ENCODE measurements around the gene GSTA1.
"Not testable (repeated sequence)": the region's sequence is repeated elsewhere in the genome, so short reads cannot be mapped to it uniquely, and the experiment has no call there.

GSTA1 gene

DNA sequence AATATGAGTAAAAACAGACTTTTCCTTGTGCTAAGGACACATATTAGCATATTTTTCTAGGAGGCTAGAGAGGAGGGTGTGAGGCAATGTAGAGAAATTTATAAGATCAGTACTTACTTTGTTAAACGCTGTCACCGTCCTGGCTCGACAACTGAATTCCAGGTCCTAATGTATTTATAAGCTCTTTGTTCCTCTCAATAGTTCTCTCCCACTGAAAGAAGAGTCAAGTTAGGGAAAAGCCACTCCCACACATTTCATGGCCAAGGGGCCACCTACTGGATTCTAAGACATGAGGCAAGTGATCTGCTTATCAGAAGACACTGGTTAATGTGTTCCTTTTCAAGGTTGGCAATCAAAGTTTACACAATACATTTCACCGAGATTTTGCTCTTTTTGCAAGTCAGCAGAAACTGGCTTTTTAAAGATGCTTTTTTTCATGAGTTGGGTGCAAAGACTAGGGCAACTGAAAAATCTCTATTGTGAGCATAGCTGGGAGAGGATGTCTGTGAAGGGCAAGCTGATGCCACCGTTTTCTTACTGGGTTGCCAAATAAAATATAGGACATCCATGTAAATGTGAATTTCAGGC, at the start of gene GSTA1:
TSS of gene GSTA1 (minus strand) at position 149 of the 588 bp plus-strand sequence. CDS start 4,549 bp downstream, outside the sequence.
- not testable (repeated sequence) for DNase-seq (ENCODE audit: low spot score)

DNA sequence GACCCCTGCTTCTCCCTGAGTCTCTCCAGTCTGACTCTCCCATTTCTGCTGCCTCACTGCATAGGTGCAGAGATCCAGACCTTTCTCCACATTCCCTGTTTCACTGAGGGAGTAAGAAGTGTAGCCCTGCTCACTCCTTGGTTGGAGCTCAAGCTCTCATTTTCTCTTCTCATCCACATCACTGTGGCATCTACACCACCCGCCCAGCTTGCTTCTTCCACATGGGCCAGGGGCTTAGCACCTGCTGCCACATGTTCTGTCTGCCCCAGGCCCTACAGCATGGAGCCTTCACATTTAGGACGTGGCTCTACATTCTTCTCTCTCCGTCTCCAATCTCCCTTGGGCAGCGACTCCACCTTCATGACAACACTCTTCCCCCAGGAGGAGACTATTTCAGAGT, 45.5 kb upstream of the GSTA1 start:
- DNase-seq (ENCODE audit: low spot score), result no peak

DNA sequence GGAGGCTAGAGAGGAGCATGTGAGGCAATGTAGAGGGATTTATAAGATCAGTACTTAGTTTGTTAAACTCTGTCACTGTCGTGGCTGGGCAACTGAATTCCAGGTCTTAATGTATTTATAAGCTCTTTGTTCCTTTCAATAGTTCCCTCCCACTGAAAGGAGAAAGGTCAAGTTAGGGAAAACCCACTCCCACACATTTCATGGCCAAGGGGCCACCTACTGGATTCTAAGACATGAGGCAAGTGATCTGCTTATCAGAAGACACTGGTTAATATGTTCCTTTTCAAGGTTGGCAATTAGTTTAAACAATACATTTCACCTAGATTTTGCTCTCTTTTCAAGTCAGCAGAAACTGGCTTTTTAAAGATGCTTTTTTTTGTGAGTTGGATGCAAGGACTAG, 42.4 kb upstream of the GSTA1 start:
- DNase-seq (ENCODE audit: low spot score), result no peak

DNA sequence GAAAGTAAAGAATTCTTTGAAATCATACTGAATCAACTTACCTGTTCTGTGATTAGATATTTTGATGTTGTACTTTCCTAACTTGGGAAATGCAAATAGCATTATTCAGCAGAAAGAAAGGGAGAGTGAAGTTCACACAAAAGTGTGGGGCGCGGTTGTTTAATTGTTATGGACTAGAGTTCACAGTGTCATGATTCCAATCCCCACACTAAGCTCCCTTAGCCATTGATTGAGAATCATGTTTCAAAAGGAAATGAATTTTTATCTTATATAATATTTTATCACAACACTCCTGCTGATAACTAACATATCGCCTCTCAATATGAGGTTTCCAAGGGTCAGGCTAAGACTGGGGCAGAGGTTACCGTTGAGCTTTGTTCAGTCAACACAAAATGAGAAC, 40.0 kb upstream of the GSTA1 start:
- DNase-seq (ENCODE audit: low spot score), result no peak

GRCh38 chr6:52840763-52841585, 37.4 kb upstream of the GSTA1 start, which contains the start of gene GSTA5:
Gene GSTA5 (minus strand): TSS chr6:52840813.
- DNase-seq (ENCODE audit: low spot score), result no peak

GRCh38 chr6:52839124-52840055, 35.8 kb upstream of the GSTA1 start:
- DNase-seq (ENCODE audit: low spot score), result peak; percentile 79

GRCh38 chr6:52834481-52834880, 30.9 kb upstream of the GSTA1 start:
- no peak for DNase-seq (ENCODE audit: low spot score)

- not testable (repeated sequence) for DNase-seq (ENCODE audit: low spot score)
These were observed 27.3 kb upstream of the GSTA1 start for GRCh38 chr6:52830869-52831268.

DNA sequence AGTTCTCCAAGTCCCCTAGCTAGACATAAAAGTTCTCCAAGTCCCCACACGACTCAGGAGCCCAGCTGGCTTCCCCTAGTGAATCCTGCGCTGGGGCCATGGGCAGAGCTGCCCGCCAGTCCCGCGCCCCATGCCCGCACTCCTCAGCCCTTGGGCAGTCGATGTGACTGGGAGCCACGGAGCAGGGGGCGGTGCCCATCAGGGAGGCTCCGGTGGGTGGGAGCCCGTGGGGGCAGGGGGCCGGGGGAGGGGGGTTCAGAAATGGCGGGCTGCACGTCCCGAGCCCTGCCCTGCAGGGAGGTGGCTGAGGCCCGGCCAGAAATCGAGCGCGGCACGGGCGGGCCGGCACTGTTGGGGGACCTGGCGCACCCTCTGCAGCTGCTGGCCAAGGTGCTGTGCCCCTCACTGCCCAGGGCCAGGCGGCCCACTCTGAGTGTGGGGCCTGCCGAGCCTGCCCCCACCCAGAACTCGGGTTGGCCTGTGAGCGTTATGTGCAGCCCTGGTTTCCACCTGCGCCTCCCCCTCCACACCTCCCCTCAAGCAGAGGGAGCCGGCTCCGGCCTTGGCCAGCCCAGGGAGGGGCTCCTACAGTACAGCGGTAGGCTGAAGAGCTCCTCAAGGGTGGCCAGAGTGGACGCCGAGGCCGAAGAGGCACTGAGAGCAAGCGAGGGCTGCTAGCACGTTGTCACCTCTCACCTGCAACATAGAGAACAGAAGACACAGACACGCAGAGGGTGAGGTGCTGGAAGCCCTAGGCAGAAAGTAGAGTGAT, 25.6 kb upstream of the GSTA1 start:
- no peak for DNase-seq (ENCODE audit: low spot score)

GRCh38 chr6:52828621-52829020, 25.0 kb upstream of the GSTA1 start:
- not testable (repeated sequence) for DNase-seq (ENCODE audit: low spot score)

- DNase-seq (ENCODE audit: low spot score), result not testable (repeated sequence)
These were observed 23.6 kb upstream of the GSTA1 start for GRCh38 chr6:52827073-52827783.

GRCh38 chr6:52826513-52826912, 22.9 kb upstream of the GSTA1 start:
- no peak for DNase-seq (ENCODE audit: low spot score)

GRCh38 chr6:52825900-52826459, 22.4 kb upstream of the GSTA1 start:
- not testable (repeated sequence) for DNase-seq (ENCODE audit: low spot score)

DNA sequence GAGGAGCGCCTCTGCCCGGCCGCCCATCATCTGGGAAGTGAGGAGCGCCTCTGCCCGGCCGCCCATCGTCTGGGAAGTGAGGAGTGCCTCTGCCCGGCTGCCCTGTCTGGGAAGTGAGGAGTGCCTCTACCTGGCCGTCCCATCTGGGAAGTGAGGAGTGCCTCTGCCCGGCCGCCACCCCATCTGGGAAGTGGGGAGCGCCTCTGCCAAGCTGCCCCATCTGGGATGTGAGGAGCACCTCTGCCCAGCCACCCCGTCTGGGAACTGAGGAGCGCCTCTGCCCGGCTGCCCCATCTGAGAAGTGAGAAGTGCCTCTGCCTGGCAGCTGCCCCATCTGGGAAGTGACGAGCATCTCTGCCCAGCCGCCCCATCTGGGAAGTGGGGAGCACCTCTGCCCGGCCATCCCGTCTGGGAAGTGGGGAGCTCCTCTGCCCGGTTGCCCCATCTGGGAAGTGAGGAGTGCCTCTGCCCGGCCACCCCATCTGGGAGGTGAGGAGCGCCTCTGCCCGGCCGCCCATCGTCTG, 21.7 kb upstream of the GSTA1 start:
- DNase-seq (ENCODE audit: low spot score), result not testable (repeated sequence)

- DNase-seq (ENCODE audit: low spot score), result no peak
These were observed 18.2 kb upstream of the GSTA1 start for GRCh38 chr6:52821842-52822241.

- DNase-seq (ENCODE audit: low spot score), result no peak
These were observed 16.6 kb upstream of the GSTA1 start for GRCh38 chr6:52820198-52820597.

GRCh38 chr6:52815167-52816092, 11.8 kb upstream of the GSTA1 start:
- peak; percentile 26 for DNase-seq (ENCODE audit: low spot score)

GRCh38 chr6:52814545-52814944, 10.9 kb upstream of the GSTA1 start:
- DNase-seq (ENCODE audit: low spot score), result not testable (repeated sequence)

- not testable (repeated sequence) for DNase-seq (ENCODE audit: low spot score)
These were observed 6.2 kb upstream of the GSTA1 start for GRCh38 chr6:52809777-52810176.
